Activated CD8-positive, alpha-beta memory T cell treated with anti-CD3 and anti-CD28 coated beads, Interleukin-2, amount 50 U/mL, for 1 hour (primary cell): ENCODE data around the gene HSPBP1.

Experiments
- DNase-seq: peaks from one replicate; pipeline ENCODE4 v3.0.0-alpha.2; 2020; ENCODE audit errors: extremely low read depth

HSPBP1 gene

GRCh38 chr19:55275851-55276719 lies 3.8 kb downstream of the HSPBP1 start:
- DNase-seq, result no peak

GRCh38 chr19:55273978-55274707 lies 5.8 kb downstream of the HSPBP1 start:
- no peak for DNase-seq

- DNase-seq, result no peak
Measured at GRCh38 chr19:55272142-55272541, 7.8 kb downstream of the HSPBP1 start.

GRCh38 chr19:55270172-55270942 lies 9.6 kb downstream of the HSPBP1 start:
- no peak for DNase-seq

GRCh38 chr19:55269299-55269698 lies 10.6 kb downstream of the HSPBP1 start:
- DNase-seq, result no peak

- DNase-seq, result no peak
Measured at GRCh38 chr19:55266840-55267239, 13.1 kb downstream of the HSPBP1 start.

GRCh38 chr19:55266404-55266803 lies 13.5 kb downstream of the HSPBP1 start:
- DNase-seq, result no peak

GRCh38 chr19:55265723-55266386 lies 14.1 kb downstream of the HSPBP1 start:
- DNase-seq, result no peak

- no peak for DNase-seq
Measured at GRCh38 chr19:55265173-55265572, 14.7 kb downstream of the HSPBP1 start.

- no peak for DNase-seq
Measured at GRCh38 chr19:55264531-55264930, 15.4 kb downstream of the HSPBP1 start.

- DNase-seq, result no peak
Measured at GRCh38 chr19:55262359-55262758, 17.6 kb downstream of the HSPBP1 start.

GRCh38 chr19:55261671-55262126 lies 18.2 kb downstream of the HSPBP1 start:
- DNase-seq, result no peak

GRCh38 chr19:55259540-55260210 lies 20.2 kb downstream of the HSPBP1 start:
- no peak for DNase-seq

- peak; percentile 72 for DNase-seq
Measured at GRCh38 chr19:55258828-55259539, 20.9 kb downstream of the HSPBP1 start, which contains the start of gene PPP6R1. Gene PPP6R1 (minus strand): TSS chr19:55259017. CDS start chr19:55247103, 11,914 bp downstream.

- no peak for DNase-seq
Measured at GRCh38 chr19:55258476-55258827, 21.5 kb downstream of the HSPBP1 start.

GRCh38 chr19:55257461-55258420 lies 22.2 kb downstream of the HSPBP1 start:
- no peak for DNase-seq

- DNase-seq, result no peak
Measured at GRCh38 chr19:55256562-55257460, 23.1 kb downstream of the HSPBP1 start.
